Astrocyte (in vitro differentiated cells and primary cell): ENCODE measurements around the gene CPED1. TPM values are rescaled to one million over a fixed set of nuclear protein-coding genes. Genes with fewer than 3 reads are reported as not detected.

Experiments
- DNase-seq: peaks from one replicate; pipeline ENCODE4 v3.0.0-alpha.2; 2010; ENCODE audit warnings: low read depth
- FAIRE-seq: peaks from 2 replicates; lab custom pipeline; 2011; peaks lifted over from hg19 to GRCh38; lab: Jason Lieb, UNC
- H2AFZ ChIP-seq: 2 replicates; pipeline ENCODE4 v1.6.0; 2012; ENCODE audit warnings: low read depth, low read length, inconsistent platforms
- H3K27ac ChIP-seq: 2 replicates; pipeline ENCODE4 v1.5.1; 2011; ENCODE audit warnings: low read depth, low read length, inconsistent platforms
- H3K27me3 ChIP-seq: 2 replicates; pipeline ENCODE4 v1.6.0; 2011; ENCODE audit warnings: low read length, inconsistent platforms; ENCODE audit not compliant: insufficient read depth
- H3K36me3 ChIP-seq: 2 replicates; pipeline ENCODE4 v1.5.1; 2011; ENCODE audit warnings: low read length, inconsistent platforms; ENCODE audit not compliant: insufficient read depth
- H3K4me1 ChIP-seq: 2 replicates; pipeline ENCODE4 v1.5.1; 2011; ENCODE audit warnings: low read length, inconsistent platforms; ENCODE audit not compliant: insufficient read depth
- H3K4me2 ChIP-seq: 2 replicates; pipeline ENCODE4 v1.6.0; 2012; ENCODE audit warnings: low read length, inconsistent platforms
- H3K4me3 ChIP-seq: 2 replicates; pipeline ENCODE4 v1.5.1; 2011; ENCODE audit warnings: low read depth, mild to moderate bottlenecking, low read length, inconsistent platforms; ENCODE audit not compliant: insufficient read depth
- H3K79me2 ChIP-seq: 2 replicates; pipeline ENCODE4 v1.6.0; 2012; ENCODE audit warnings: mild to moderate bottlenecking, low read length, inconsistent platforms; ENCODE audit not compliant: insufficient read depth
- H3K9ac ChIP-seq: 2 replicates; pipeline ENCODE4 v1.6.0; 2012; ENCODE audit warnings: mild to moderate bottlenecking, low read length, inconsistent platforms
- H3K9me3 ChIP-seq: 2 replicates; pipeline ENCODE4 v1.5.1; 2012; ENCODE audit warnings: low read depth, mild to moderate bottlenecking, low read length, inconsistent platforms; ENCODE audit not compliant: insufficient read depth
- H4K20me1 ChIP-seq: 2 replicates; pipeline ENCODE4 v1.6.0; 2012; ENCODE audit warnings: low read length, inconsistent platforms; ENCODE audit not compliant: insufficient read depth
- H3K27ac Mint-ChIP-seq: one replicate; pipeline ENCODE4 v1.8.0; 2021; ENCODE audit warnings: mild to moderate bottlenecking, mixed read lengths; ENCODE audit not compliant: unreplicated experiment
- H3K27me3 Mint-ChIP-seq: one replicate; pipeline ENCODE4 v1.8.0; 2021; ENCODE audit warnings: low read depth, mixed read lengths; ENCODE audit not compliant: unreplicated experiment
- H3K36me3 Mint-ChIP-seq: one replicate; pipeline ENCODE4 v1.8.0; 2021; ENCODE audit warnings: low read depth, mixed read lengths; ENCODE audit not compliant: unreplicated experiment
- H3K4me1 Mint-ChIP-seq: one replicate; pipeline ENCODE4 v1.8.0; 2021; ENCODE audit warnings: low read depth, mixed read lengths; ENCODE audit not compliant: unreplicated experiment
- H3K4me3 Mint-ChIP-seq: one replicate; pipeline ENCODE4 v1.8.0; 2021; ENCODE audit warnings: mild to moderate bottlenecking, moderate library complexity, mixed read lengths; ENCODE audit not compliant: unreplicated experiment
- H3K9me3 Mint-ChIP-seq: one replicate; pipeline ENCODE4 v1.8.0; 2021; ENCODE audit warnings: mild to moderate bottlenecking, mixed read lengths; ENCODE audit not compliant: unreplicated experiment
- EZH2 ChIP-seq: IDR thresholded peaks from 2 replicates; pipeline ENCODE4 v1.6.1; 2012; ENCODE audit warnings: mild to moderate bottlenecking, low read length, inconsistent platforms; ENCODE audit not compliant: insufficient read depth
- total RNA-seq: library from RNA; stranded (reverse); gene quantifications from 2 replicates; pipeline ENCODE4 v1.2.1, GENCODE V29; 2021
- TF ChIP-seq, protein P1 (sequence below): IDR thresholded peaks from 2 replicates; pipeline ENCODE4 v1.5.1; 2011; ENCODE audit warnings: low read depth, mild to moderate bottlenecking, inconsistent platforms, low read length, moderate library complexity; ENCODE audit not compliant: insufficient read depth

Gene CPED1
- total RNA-seq, 1 donor from 2014 or later: 6.1 TPM

DNA sequence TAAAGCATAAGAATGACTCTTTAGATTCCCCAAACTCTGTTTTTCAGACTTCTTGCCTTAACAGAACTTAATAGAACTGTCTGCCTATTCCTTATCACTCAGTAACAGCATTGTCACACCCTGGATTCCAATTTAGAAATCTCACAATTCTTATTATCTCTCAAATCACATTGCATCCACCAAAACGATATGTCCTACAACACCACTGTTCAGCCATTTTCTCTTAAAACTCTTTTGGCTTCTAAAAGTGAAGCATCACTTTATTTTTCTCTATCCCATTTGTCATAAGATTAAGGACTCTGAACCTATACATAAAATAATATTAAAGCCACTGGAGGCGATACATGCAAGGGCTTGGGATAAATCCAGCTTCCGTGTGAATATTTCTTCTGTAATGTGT lies 1.2 kb upstream of the CPED1 start:
- FAIRE-seq (peak; percentile 45), DNase-seq (no peak)
- no peaks in the 10 kb centered on the region for H3K36me3 ChIP-seq
- H3K9ac ChIP-seq: no peak overlapping the region
- peaks cover 23% of the 10 kb centered on the region for H3K4me1 Mint-ChIP-seq
- H3K4me3 ChIP-seq: no peak overlapping the region
- no peaks in the 10 kb centered on the region for H3K9me3 ChIP-seq
- H3K36me3 Mint-ChIP-seq: no peaks in the 10 kb centered on the region
- no peak overlapping the region for H3K4me3 Mint-ChIP-seq
- peaks cover 1% of the 10 kb centered on the region for H3K79me2 ChIP-seq
- no peak overlapping the region for H3K27ac ChIP-seq
- TF ChIP-seq, protein P1, sequence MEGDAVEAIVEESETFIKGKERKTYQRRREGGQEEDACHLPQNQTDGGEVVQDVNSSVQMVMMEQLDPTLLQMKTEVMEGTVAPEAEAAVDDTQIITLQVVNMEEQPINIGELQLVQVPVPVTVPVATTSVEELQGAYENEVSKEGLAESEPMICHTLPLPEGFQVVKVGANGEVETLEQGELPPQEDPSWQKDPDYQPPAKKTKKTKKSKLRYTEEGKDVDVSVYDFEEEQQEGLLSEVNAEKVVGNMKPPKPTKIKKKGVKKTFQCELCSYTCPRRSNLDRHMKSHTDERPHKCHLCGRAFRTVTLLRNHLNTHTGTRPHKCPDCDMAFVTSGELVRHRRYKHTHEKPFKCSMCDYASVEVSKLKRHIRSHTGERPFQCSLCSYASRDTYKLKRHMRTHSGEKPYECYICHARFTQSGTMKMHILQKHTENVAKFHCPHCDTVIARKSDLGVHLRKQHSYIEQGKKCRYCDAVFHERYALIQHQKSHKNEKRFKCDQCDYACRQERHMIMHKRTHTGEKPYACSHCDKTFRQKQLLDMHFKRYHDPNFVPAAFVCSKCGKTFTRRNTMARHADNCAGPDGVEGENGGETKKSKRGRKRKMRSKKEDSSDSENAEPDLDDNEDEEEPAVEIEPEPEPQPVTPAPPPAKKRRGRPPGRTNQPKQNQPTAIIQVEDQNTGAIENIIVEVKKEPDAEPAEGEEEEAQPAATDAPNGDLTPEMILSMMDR: no peak
- TF ChIP-seq EZH2: no peak
- no peak overlapping the region for H3K4me2 ChIP-seq
- no peaks in the 10 kb centered on the region for H3K27me3 Mint-ChIP-seq
- no peak overlapping the region for H3K27ac Mint-ChIP-seq
- H3K9me3 Mint-ChIP-seq: no peaks in the 10 kb centered on the region
- H4K20me1 ChIP-seq: no peaks in the 10 kb centered on the region
- peaks cover 20% of the 10 kb centered on the region for H3K4me1 ChIP-seq
- H3K27me3 ChIP-seq: no peaks in the 10 kb centered on the region
- H2AFZ ChIP-seq: no peak overlapping the region

DNA sequence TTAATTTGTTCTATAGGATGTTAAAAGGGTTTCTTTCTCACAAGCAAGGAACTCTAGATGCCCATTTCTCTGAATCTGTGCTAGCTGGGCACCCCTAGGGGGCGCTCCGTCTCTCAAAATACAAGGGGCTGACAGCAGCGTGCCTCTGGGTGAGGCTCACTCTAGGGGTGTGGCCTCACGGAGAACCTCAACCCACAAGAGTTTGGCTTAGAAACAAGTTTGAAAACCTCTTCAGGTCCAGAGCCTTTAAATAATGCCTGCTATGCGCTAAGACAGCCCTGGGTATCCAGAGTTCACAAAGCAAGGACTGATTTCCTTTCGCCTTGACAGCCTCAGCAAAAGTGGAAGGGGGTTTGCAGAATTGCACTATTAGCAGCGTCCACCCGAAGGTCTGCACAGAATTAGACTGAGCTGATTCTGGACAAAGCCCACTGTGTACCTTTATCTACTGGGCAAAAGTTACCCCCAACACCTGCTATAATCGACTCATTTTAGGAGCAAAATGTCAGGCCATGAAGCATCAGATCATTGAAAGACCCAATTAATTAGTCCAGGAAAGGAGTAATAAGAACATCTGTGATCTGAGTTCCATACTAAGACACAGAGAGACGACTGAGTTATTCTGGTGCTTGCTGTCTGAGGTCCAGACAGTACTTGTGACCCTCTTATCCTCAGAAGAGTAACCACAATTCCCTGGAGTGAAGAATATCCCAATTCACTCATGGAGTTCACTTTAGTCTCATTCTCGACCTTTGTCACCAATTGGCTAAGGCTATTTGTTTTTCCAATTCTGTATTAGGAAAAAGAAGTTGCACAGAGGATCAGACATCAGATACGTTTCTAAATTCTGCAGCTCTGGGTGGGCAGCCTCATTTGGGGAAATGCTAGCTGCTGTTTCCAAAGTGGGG lies 574 bp upstream of the CPED1 start:
- peak overlapping the region; percentile 52 for H3K27ac ChIP-seq
- peak overlapping the region; percentile 64 for H2AFZ ChIP-seq
- H3K27ac Mint-ChIP-seq: no peak overlapping the region
- H3K4me3 ChIP-seq: peak overlapping the region; percentile 71
- no peaks in the 10 kb centered on the region for H4K20me1 ChIP-seq
- H3K79me2 ChIP-seq: peaks cover 4% of the 10 kb centered on the region
- DNase-seq: peak; percentile 86
- H3K27me3 ChIP-seq: no peaks in the 10 kb centered on the region
- TF ChIP-seq EZH2: no peak
- TF ChIP-seq, protein P1: peak; percentile 98
- H3K4me1 Mint-ChIP-seq: peaks cover 22% of the 10 kb centered on the region
- H3K4me2 ChIP-seq: peak overlapping the region; percentile 87
- H3K36me3 Mint-ChIP-seq: no peaks in the 10 kb centered on the region
- H3K9me3 Mint-ChIP-seq: no peaks in the 10 kb centered on the region
- peaks cover 16% of the 10 kb centered on the region for H3K4me1 ChIP-seq
- H3K9me3 ChIP-seq: no peaks in the 10 kb centered on the region
- peak overlapping the region; percentile 82 for H3K9ac ChIP-seq
- H3K4me3 Mint-ChIP-seq: peak overlapping the region; percentile 78
- no peaks in the 10 kb centered on the region for H3K27me3 Mint-ChIP-seq
- peak; percentile 81 for FAIRE-seq
- H3K36me3 ChIP-seq: no peaks in the 10 kb centered on the region
